ENCODE results near the gene NISCH. TPM values are rescaled to one million over a fixed set of nuclear protein-coding genes. Genes with fewer than 3 reads are reported as not detected.
A peak's percentile ranks its signal among the peaks of the same experiment; 100 is the strongest.

Gene NISCH
- total RNA-seq, 1 experiment from 2014 or later = 104 TPM

DNA sequence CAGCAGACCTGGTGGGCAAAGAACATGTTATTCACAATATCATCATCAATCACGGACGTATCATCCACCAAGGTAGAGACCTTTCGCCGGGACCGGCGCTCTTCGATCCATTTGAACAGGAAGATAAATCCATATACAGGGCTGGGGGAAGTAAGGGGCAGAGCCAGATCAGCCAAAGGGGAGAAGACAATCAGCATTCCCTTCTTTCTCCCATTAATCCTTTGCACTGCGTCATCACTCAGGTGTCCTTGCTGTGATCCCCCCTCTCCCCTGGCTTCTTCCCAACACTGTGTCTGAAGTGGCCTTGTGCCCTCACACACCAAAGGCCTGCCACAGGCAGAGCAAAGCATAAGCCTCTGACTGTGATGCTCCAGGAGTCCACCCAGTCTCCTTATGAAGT, 46.9 kb upstream of the NISCH start:
- peaks cover 3% of the 10 kb centered on the region; the same call in 1 of the 2 replicates for H3K79me2 ChIP-seq (ENCODE audit: insufficient read depth, low read length)
- H3K27ac ChIP-seq (ENCODE audit: insufficient read length, low read depth, low read length) = no peak overlapping the region
- H4K5ac ChIP-seq (ENCODE audit: insufficient read length, low read depth, low read length) = no peak overlapping the region
- H3K23ac ChIP-seq (ENCODE audit: insufficient read length, low read depth, low read length) = no peak overlapping the region
- no peak overlapping the region for H4K91ac ChIP-seq (ENCODE audit: insufficient read length, low read depth, low read length)
- peak overlapping the region; percentile 74 for H3K4me2 ChIP-seq (ENCODE audit: insufficient read depth, insufficient read length, low read length)
- peaks cover 22 to 50% (median 47%) of the 10 kb centered on the region in 3 experiments for H3K36me3 Mint-ChIP-seq (ENCODE audit: insufficient read depth in 1 of 3, low read depth in 3 of 3)
- H2BK15ac ChIP-seq (ENCODE audit: low read depth, low read length) = no peak overlapping the region
- no peaks in the 10 kb centered on the region for H3K27me3 ChIP-seq (ENCODE audit: insufficient read depth, low read length)
- no peak overlapping the region for H2BK12ac ChIP-seq (ENCODE audit: insufficient read length, low read depth, low read length)
- no peaks in the 10 kb centered on the region for H3K4me1 ChIP-seq (ENCODE audit: insufficient read depth, low read length)
- H3K27me3 Mint-ChIP-seq (ENCODE audit: low read depth) = no peaks in the 10 kb centered on the region
- no peaks in the 10 kb centered on the region; a peak in 1 of 5 replicates for H3K9me3 Mint-ChIP-seq
- H3K9ac ChIP-seq (ENCODE audit: extremely low read depth, insufficient read length, low read length) = no peak overlapping the region
- no peak overlapping the region for H2BK120ac ChIP-seq (ENCODE audit: low read depth, low read length, poor library complexity, severe bottlenecking)
- H2BK5ac ChIP-seq (ENCODE audit: insufficient read length, low read length) = no peak overlapping the region
- H3K4me1 Mint-ChIP-seq = peaks cover 18 to 21% of the 10 kb centered on the region in 2 experiments
- TF ChIP-seq, protein P1, sequence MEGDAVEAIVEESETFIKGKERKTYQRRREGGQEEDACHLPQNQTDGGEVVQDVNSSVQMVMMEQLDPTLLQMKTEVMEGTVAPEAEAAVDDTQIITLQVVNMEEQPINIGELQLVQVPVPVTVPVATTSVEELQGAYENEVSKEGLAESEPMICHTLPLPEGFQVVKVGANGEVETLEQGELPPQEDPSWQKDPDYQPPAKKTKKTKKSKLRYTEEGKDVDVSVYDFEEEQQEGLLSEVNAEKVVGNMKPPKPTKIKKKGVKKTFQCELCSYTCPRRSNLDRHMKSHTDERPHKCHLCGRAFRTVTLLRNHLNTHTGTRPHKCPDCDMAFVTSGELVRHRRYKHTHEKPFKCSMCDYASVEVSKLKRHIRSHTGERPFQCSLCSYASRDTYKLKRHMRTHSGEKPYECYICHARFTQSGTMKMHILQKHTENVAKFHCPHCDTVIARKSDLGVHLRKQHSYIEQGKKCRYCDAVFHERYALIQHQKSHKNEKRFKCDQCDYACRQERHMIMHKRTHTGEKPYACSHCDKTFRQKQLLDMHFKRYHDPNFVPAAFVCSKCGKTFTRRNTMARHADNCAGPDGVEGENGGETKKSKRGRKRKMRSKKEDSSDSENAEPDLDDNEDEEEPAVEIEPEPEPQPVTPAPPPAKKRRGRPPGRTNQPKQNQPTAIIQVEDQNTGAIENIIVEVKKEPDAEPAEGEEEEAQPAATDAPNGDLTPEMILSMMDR (conservative IDR thresholded peaks at IDR 0.05) = no peak
- H3K23me2 ChIP-seq (ENCODE audit: insufficient read length, low read depth, low read length, poor library complexity, severe bottlenecking) = peaks cover 17% of the 10 kb centered on the region
- no peak overlapping the region for H3K56ac ChIP-seq (ENCODE audit: insufficient read length, low read depth, low read length)
- no peak overlapping the region for H3K18ac ChIP-seq (ENCODE audit: insufficient read length, low read depth, low read length)
- no peak overlapping the region for H2AFZ ChIP-seq (ENCODE audit: low read length)
- H3K4me3 Mint-ChIP-seq = peak overlapping the region; percentile 88 to 92
- H4K8ac ChIP-seq (replicated peaks; ENCODE audit: insufficient read length, low read depth, low read length) = no peak overlapping the region
- H3T11ph ChIP-seq (ENCODE audit: low read length) = no peak overlapping the region
- no peak overlapping the region for H3K14ac ChIP-seq (ENCODE audit: insufficient read depth, low read length)
- H3K79me1 ChIP-seq (ENCODE audit: insufficient read depth, low read depth, low read length, poor library complexity, severe bottlenecking) = peaks cover 4% of the 10 kb centered on the region
- no peak for DNase-seq
- no peak overlapping the region; a peak in 1 of 7 replicates for H3K27ac Mint-ChIP-seq
- no peak overlapping the region for H2BK20ac ChIP-seq (ENCODE audit: low read depth, low read length, poor library complexity, severe bottlenecking)
- no peaks in the 10 kb centered on the region for H3K9me3 ChIP-seq (ENCODE audit: control insufficient read depth, low read depth, low read length)
- H3K4ac ChIP-seq (ENCODE audit: low read depth, low read length) = no peak overlapping the region
- no peaks in the 10 kb centered on the region for H4K20me1 ChIP-seq (ENCODE audit: control insufficient read depth, insufficient read depth, insufficient read length)
- no CpG with 5 or more reads among the region's 8 CpGs for WGBS (ENCODE audit: extremely low coverage, insufficient read length, low lambda C conversion rate)
- no peak overlapping the region for H2AK5ac ChIP-seq (ENCODE audit: insufficient read length, low read length)

All from H9 (cell line).